Heart right ventricle (tissue), 16 donors: ENCODE data around the gene ZNRD2. TPM values are rescaled to one million over a fixed set of nuclear protein-coding genes. Genes with fewer than 3 reads are reported as not detected.

Experiments
- ATAC-seq, 8 donors: fragments of 200-7000 bp; cut with Tn5 transposase; one replicate each; pipeline ENCODE4 v1.9.1; 2020; ENCODE audit warnings: mild to moderate bottlenecking in 8 of 8, moderate library complexity in 8 of 8, moderate number of reproducible peaks in 1 of 8
- DNase-seq, 2 donors: peaks; one replicate each; pipeline ENCODE4 v3.0.0-alpha.2; 2020
- H3K27ac ChIP-seq, 10 donors: fragments of 200-600 bp; sonication (generic) in 2 of 10; one replicate each; pipeline versions ENCODE4 v1.5.0 to v1.8.0; 2020 to 2022; ENCODE audit warnings: mild to moderate bottlenecking in 3 of 10
- H3K27me3 ChIP-seq, 7 donors: fragments of 200-600 bp; one replicate each; pipeline ENCODE4 v1.8.0; 2021 to 2022; ENCODE audit warnings: mild to moderate bottlenecking in 2 of 7
- H3K36me3 ChIP-seq, 9 donors: fragments of 200-600 bp; sonication (generic) in 1 of 9; one replicate each; pipeline versions ENCODE4 v1.5.0 to v1.8.0; 2020 to 2022; ENCODE audit warnings: mild to moderate bottlenecking in 2 of 9
- H3K4me1 ChIP-seq, 9 donors: fragments of 200-600 bp; sonication (generic) in 1 of 9; one replicate each; pipeline versions ENCODE4 v1.5.0 to v1.8.0; 2020 to 2022; ENCODE audit warnings: mild to moderate bottlenecking in 4 of 9
- H3K4me3 ChIP-seq, 10 donors: fragments of 200-600 bp; sonication (generic) in 2 of 10; one replicate each; pipeline versions ENCODE4 v1.5.0 to v1.8.0; 2020 to 2022; ENCODE audit warnings: mild to moderate bottlenecking in 7 of 10, moderate library complexity in 2 of 10
- H3K9me3 ChIP-seq, 11 donors: fragments of 200-600 bp in 10 of 11; sonication (generic) in 2 of 11; one replicate each; pipeline versions ENCODE4 v1.5.0 to v1.8.0; 2013 to 2022; ENCODE audit warnings: mild to moderate bottlenecking in 2 of 11, control low read depth in 1 of 11, moderate library complexity in 1 of 11
- WGBS, 2 donors: extraction: QIAGEN DNeasy Blood & Tissue Kit; methylation state at CpG; one replicate each; pipeline ENCODE4 v1.1.7; 2013; ENCODE audit warnings: inconsistent platforms in 1 of 2; 5-methylcytosine and 5-hydroxymethylcytosine counted together
- intact Hi-C, 10 donors: fragments of 100-400 bp; cut with DNase I; formaldehyde crosslinking; loops; one replicate each; pipeline versions ENCODE4 v1.11.1 to v1.14.2; 2022
- polyA plus RNA-seq, 2 donors: library from polyadenylated mRNA; stranded (reverse); fragments of 200-250 nt; gene quantifications; one replicate each; pipeline ENCODE4 v1.2.3, GENCODE V29; 2013
- total RNA-seq, 10 donors: library from RNA; stranded (reverse); fragmentation: NEBNext Ultra II Directional in 3 of 10; extraction: Animal tissue kit (Norgen Biotek cat#: 25700) in 3 of 10; gene quantifications; one replicate each; pipeline versions ENCODE4 v1.2.1 to v1.2.4, GENCODE V29; 2021 to 2023
- TF ChIP-seq, protein P1 (sequence below), 9 donors: fragments of 200-600 bp; sonication (generic) in 2 of 9; IDR thresholded peaks; one replicate each; pipeline versions ENCODE4 v1.5.0 to v1.8.0; 2021 to 2022; ENCODE audit warnings: antibody characterized with exemption in 9 of 9, mild to moderate bottlenecking in 5 of 9, moderate library complexity in 1 of 9
- donor health status: Arrhythmogenic right ventricular cardiomyopathy.
- donor health status: ischemic (EF 13 %, LVEDD 7.1; RV severe dilation, severe dysfunction).
- donor health status: healthy with polysubstance abuse.
- donor health status: DM: no; HTN: yes; CAD: no.
- donor health status: DM: no; HTN: no; CAD: no.
- donor health status: ischemic (EF 25% LVEDD 6.9; RV normal size, moderate dysfunction).
- donor health status: ischemic (EF 25% LVEDD 5.7; RV mildly dilated, moderate dysfunction).
- donor health status: healthy.
- donor health status: DM: yes; HTN: yes; CAD: no.
- donor health status: Ischemic cardiomyopathy.
- donor health status: ischemic (EF 35%, LVEDD 5.7; RV mildly dilated, moderate dysfunction).
- donor health status: nonischemic (EF 11% LVEDD 7.7; RV severe dilation, severe dysfunction).
- donor health status: DM: yes; HTN: yes; CAD: no.
- donor health status: PGD.
- donor health status: ischemic (EF 29% LVEDD 5.4; RV normal size, mild dysfunction).
- donor health status: nonischemic (EF 23%, LVEDD 6.1; RV moderate dilation, normal function).

Gene ZNRD2
- total and polyA plus RNA-seq, 12 donors: 23.7 to 92.0 (median 27.7) TPM

DNA sequence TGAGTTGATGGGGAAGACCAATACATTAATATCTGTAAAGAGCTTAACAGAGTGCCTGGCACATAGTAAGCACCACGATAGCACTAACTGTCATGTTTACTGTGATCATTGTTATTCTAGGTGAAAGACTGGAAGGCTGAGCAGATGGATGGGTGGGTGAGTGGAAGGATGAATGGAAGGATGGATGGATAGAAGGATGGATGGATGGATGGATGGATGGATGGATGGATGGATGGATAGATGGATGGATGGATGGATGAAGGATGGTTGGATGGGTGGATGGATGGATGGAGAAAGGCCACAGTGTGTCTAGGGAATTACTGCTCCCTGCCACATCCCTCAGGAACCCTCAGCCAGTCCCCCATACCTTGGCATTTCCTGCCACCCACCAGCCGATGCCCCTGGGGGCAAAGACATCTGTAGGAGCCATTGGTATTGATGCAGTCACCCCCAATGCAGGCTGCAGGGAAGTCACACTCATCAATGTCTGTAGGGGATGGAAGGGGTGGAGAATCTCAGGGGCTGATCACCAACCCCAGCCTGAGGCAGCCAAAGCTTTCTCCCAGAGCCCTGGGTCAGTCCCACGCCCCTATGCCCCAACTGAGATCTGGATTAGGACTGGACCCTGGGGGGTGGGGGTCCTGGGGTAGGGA, 27.4 kb upstream of the ZNRD2 start:
- 93 to 96% methylated on average over 3 of the region's 3 CpGs for WGBS, 2 donors
- intact Hi-C loops: loop anchor here in 5 of 10 donors (5.0 kb wide), 4 partner anchors 44 to 69 kb away; partner anchors contain the start of gene MAP3K11 (in 1 of the 5)
- Histone ChIP-seq H3K36me3 (peaks cover 0 to 72% (median 12%) of the 10 kb centered on the region in 9 donors), H3K4me3 (no peak overlapping the region), H3K9me3 (no peaks in the 10 kb centered on the region), H3K27me3 (no peaks in the 10 kb centered on the region), H3K4me1 (peaks cover 11 to 39% (median 21%) of the 10 kb centered on the region in 9 donors), H3K27ac (no peak overlapping the region)
- ATAC-seq (no peak), DNase-seq (no peak)
- TF ChIP-seq, protein P1, sequence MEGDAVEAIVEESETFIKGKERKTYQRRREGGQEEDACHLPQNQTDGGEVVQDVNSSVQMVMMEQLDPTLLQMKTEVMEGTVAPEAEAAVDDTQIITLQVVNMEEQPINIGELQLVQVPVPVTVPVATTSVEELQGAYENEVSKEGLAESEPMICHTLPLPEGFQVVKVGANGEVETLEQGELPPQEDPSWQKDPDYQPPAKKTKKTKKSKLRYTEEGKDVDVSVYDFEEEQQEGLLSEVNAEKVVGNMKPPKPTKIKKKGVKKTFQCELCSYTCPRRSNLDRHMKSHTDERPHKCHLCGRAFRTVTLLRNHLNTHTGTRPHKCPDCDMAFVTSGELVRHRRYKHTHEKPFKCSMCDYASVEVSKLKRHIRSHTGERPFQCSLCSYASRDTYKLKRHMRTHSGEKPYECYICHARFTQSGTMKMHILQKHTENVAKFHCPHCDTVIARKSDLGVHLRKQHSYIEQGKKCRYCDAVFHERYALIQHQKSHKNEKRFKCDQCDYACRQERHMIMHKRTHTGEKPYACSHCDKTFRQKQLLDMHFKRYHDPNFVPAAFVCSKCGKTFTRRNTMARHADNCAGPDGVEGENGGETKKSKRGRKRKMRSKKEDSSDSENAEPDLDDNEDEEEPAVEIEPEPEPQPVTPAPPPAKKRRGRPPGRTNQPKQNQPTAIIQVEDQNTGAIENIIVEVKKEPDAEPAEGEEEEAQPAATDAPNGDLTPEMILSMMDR (IDR thresholded peaks at IDR 0.05): no peak

DNA sequence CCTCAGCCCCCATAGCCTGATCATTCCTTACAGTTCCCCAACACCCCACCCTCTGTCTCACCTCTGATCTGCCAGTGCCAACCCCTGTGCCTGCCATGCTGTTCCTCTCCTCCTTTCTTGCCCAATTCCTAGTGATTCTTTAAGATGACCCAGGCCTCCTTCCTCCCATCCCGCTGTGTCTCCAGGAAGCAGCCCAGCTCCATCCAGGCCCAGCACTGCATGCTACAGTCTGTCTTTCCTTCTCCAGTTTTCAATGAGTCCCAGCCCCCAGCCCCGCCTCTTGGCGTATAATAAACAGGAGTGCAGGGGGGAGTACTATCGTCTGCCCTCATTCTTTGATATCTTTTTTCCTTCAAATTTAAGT, 24.4 kb upstream of the ZNRD2 start:
- Histone ChIP-seq H3K27me3 (no peaks in the 10 kb centered on the region), H3K9me3 (no peaks in the 10 kb centered on the region), H3K4me3 (peak overlapping the region in 1 of 10 donors; percentile 53), H3K36me3 (peaks cover 0 to 89% (median 3%) of the 10 kb centered on the region in 9 donors), H3K4me1 (peaks cover 8 to 25% (median 11%) of the 10 kb centered on the region in 9 donors), H3K27ac (peak overlapping the region in 1 of 10 donors; percentile 62)
- DNase-seq: no peak
- ATAC-seq: no peak
- TF ChIP-seq, protein P1 (IDR thresholded peaks at IDR 0.05): no peak
- intact Hi-C loops: no loop called here
- 88 to 92% methylated on average over 4 of the region's 4 CpGs for WGBS, 2 donors

DNA sequence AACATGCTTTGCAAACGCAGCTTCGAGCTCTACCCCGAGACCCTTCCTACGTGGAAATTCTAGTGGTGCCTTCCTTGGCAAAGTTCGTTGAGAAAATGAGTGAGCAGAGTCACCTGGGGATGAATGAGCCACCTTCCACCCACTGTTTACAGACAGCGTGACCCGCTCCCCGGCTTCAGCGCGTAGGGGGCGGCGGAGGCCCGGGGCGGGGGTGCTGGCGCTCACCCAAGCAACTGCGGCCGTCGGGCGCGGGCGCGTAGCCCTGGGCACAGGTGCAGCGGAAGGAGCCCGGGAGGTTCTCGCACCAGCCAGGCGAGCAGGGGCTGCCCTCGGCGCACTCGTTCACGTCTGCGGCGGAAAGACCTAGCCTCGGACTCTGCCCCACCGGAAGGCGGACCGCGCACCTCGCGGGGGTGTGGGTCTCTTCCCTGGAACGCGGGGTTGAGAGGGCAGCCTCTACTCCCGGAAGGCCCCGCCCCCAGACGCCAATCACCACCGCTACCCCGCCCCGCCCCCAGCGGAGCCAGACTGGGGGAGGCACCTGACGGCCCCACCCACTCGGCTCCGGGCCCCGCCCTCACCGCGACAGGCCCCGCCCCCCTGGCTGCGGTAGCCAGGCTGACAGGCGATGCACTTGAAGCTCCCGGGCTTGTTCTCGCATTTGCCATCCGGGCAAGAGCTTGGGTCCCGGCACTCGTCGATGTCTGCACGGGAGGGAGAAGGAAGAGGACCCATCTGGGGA, 23.9 kb upstream of the ZNRD2 start:
- H3K27me3 ChIP-seq: no peaks in the 10 kb centered on the region
- peaks cover 2 to 20% (median 6%) of the 10 kb centered on the region in 9 donors for H3K4me1 ChIP-seq
- DNase-seq (peak; percentile 54 to 84), ATAC-seq (peak; percentile 42 to 77 (median 60))
- intact Hi-C loops: no loop called here
- H3K36me3 ChIP-seq: peaks cover 0 to 95% (median 3%) of the 10 kb centered on the region in 9 donors
- TF ChIP-seq, protein P1 (IDR thresholded peaks at IDR 0.05): no peak
- H3K9me3 ChIP-seq: no peaks in the 10 kb centered on the region
- WGBS, 2 donors: 50 to 55% methylated on average over 49 to 60 of the region's 64 CpGs
- H3K27ac ChIP-seq: peak overlapping the region in 1 of 10 donors; percentile 62
- peak overlapping the region in 2 of 10 donors; percentile 29 to 53 for H3K4me3 ChIP-seq

DNA sequence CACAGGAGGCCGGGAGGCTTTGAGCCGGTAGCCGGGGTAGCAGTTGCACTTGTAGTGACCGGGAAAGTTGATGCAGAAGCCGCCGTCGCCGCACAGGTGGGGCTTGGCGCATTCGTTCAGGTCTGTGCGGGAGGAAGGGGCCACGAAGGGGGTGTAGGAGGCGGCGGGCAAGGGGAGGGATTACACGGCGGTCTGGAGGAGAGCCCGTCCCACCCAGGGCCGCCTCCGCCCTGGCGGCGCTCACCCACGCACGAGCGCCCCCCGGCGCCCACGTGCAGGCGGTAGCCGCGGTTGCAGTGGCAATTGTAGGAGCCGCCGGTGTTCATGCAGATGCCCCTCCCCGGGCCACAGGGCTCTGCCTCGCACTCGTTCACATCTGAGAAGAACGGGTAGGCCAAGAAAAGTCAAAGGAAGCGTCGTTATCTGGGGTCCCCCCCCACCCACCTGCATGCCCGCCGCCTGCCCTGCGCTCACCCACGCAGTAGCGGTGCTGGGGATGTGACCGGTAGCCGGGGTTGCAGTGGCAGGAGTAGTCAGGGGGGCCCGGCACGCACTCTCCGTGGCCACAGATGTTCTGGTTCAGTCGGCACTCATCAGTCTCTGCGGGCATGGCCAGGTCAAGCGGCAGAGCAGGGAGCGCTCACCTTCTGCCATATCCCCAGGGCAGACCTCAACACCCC, 22.7 kb upstream of the ZNRD2 start:
- H3K4me3 ChIP-seq: no peak overlapping the region
- intact Hi-C loops: no loop called here
- 79 to 84% methylated on average over 50 to 52 of the region's 52 CpGs for WGBS, 2 donors
- no peaks in the 10 kb centered on the region for H3K27me3 ChIP-seq
- no peaks in the 10 kb centered on the region for H3K9me3 ChIP-seq
- H3K36me3 ChIP-seq: peaks cover 0 to 100% (median 5%) of the 10 kb centered on the region in 9 donors
- H3K4me1 ChIP-seq: peaks cover 0 to 21% (median 0%) of the 10 kb centered on the region in 9 donors
- ATAC-seq: no peak
- no peak overlapping the region for H3K27ac ChIP-seq
- TF ChIP-seq, protein P1 (IDR thresholded peaks at IDR 0.05): no peak
- DNase-seq: no peak
